CD4-positive, alpha-beta T cell (primary cell): ENCODE results near the gene PRTFDC1. TPM values are rescaled to one million over a fixed set of nuclear protein-coding genes. Genes with fewer than 3 reads are reported as not detected.

Source experiments
- ATAC-seq: fragments of 200-7000 bp; cut with Tn5 transposase; one replicate; pipeline ENCODE4 v1.10.0; 2022; ENCODE audit warnings: mild to moderate bottlenecking; ENCODE audit not compliant: poor library complexity
- CTCF ChIA-PET: fragments of 350-600 bp; sonication (Branson Sonifier 250); formaldehyde crosslinking; loops from one replicate; lab custom pipeline; 2021; ENCODE audit warnings: antibody characterized with exemption, inconsistent platforms; lab: Charles Lee
- POLR2A ChIA-PET: fragments of 350-600 bp; sonication (Branson Sonifier 250); formaldehyde crosslinking; loops from one replicate; lab custom pipeline; 2021; ENCODE audit warnings: antibody characterized with exemption, inconsistent platforms; lab: Charles Lee
- DNase-seq, 14 experiments: peaks; one replicate each; pipeline ENCODE4 v3.0.0-alpha.2; 2013 to 2020; ENCODE audit warnings: mixed read lengths in 2 of 14
- H3K27ac ChIP-seq, 2 donors: one replicate each; pipeline versions ENCODE4 v1.5.1 to v1.7.0; 2013; ENCODE audit warnings: low read length in 2 of 2, low read depth in 1 of 2, mild to moderate bottlenecking in 1 of 2
- H3K27me3 ChIP-seq, 2 experiments: 1 replicate in 1 of 2; 2 replicates in 1 of 2; pipeline versions ENCODE4 v1.6.1 to v1.7.0; 2013; ENCODE audit warnings: low read length in 2 of 2, control low read depth in 1 of 2, mild to moderate bottlenecking in 1 of 2, moderate library complexity in 1 of 2; ENCODE audit not compliant: insufficient read depth in 2 of 2, control insufficient read depth in 1 of 2
- H3K36me3 ChIP-seq: one replicate; pipeline ENCODE4 v1.6.1; 2013; ENCODE audit warnings: low read length, control low read depth; ENCODE audit not compliant: insufficient read depth
- H3K4me1 ChIP-seq: one replicate; pipeline ENCODE4 v1.6.1; 2013; ENCODE audit warnings: low read length, control low read depth; ENCODE audit not compliant: insufficient read depth
- H3K4me3 ChIP-seq: one replicate; pipeline ENCODE4 v1.5.1; 2013; ENCODE audit warnings: mild to moderate bottlenecking, low read length, moderate library complexity
- H3K9me3 ChIP-seq, 2 experiments: 1 replicate in 1 of 2; 2 replicates in 1 of 2; pipeline versions ENCODE4 v1.6.1 to v1.7.0; 2013; ENCODE audit warnings: low read length in 2 of 2, mild to moderate bottlenecking in 2 of 2, control low read depth in 1 of 2, moderate library complexity in 1 of 2; ENCODE audit not compliant: control insufficient read depth in 1 of 2, insufficient read depth in 1 of 2
- H3K27ac Mint-ChIP-seq: one replicate; pipeline ENCODE4 v1.8.0; 2020; ENCODE audit warnings: mixed read lengths
- H3K27me3 Mint-ChIP-seq: one replicate; pipeline ENCODE4 v1.8.0; 2021; ENCODE audit warnings: mixed read lengths
- H3K36me3 Mint-ChIP-seq: one replicate; pipeline ENCODE4 v1.8.0; 2021; ENCODE audit warnings: low read depth, mixed read lengths
- H3K4me1 Mint-ChIP-seq: one replicate; pipeline ENCODE4 v1.8.0; 2021; ENCODE audit warnings: low read depth, mixed read lengths
- H3K4me3 Mint-ChIP-seq: one replicate; pipeline ENCODE4 v1.8.0; 2020; ENCODE audit warnings: mild to moderate bottlenecking, mixed read lengths
- H3K9me3 Mint-ChIP-seq: one replicate; pipeline ENCODE4 v1.8.0; 2020; ENCODE audit warnings: mixed read lengths
- CTCF ChIP-seq: fragments of 200-600 bp; IDR thresholded peaks from one replicate; pipeline ENCODE4 v1.8.0; 2022; ENCODE audit warnings: antibody characterized with exemption, mild to moderate bottlenecking
- intact Hi-C, 2 experiments: fragments of 100-400 bp; cut with DNase I in 1 of 2; cut with micrococcal nuclease in 1 of 2; formaldehyde crosslinking; loops; one replicate each; pipeline versions ENCODE4 v1.15.1 to v1.9.0; 2023 to 2025; cut with DNase I, micrococcal nuclease
- total RNA-seq, 174 experiments: library from RNA in 2 of 174; stranded (reverse) in 2 of 174; gene quantifications; one replicate each; pipeline ENCODE4 v1.2.3 and lab custom pipeline; 2021 to 2026

Gene PRTFDC1
- total RNA-seq, 2 experiments from 2014 or later = 0.52 to 0.67 TPM

- peak overlapping the region; percentile 90 for H3K27ac Mint-ChIP-seq
- no peaks in the 10 kb centered on the region for H3K36me3 ChIP-seq
- intact Hi-C loops = no loop called here
- no peaks in the 10 kb centered on the region for H3K9me3 ChIP-seq
- H3K27me3 Mint-ChIP-seq = no peaks in the 10 kb centered on the region
- peak; percentile 25 for ATAC-seq
- CTCF ChIA-PET = no interaction called here
- peaks cover 39% of the 10 kb centered on the region for H3K4me1 Mint-ChIP-seq
- H3K4me3 ChIP-seq = peak overlapping the region; percentile 26
- peaks cover 41% of the 10 kb centered on the region for H3K4me1 ChIP-seq
- peak in 3 of 14 experiments; percentile 20 to 30 (median 27) for DNase-seq
- H3K27me3 ChIP-seq = no peaks in the 10 kb centered on the region
- no peaks in the 10 kb centered on the region for H3K9me3 Mint-ChIP-seq
- peak overlapping the region in 1 of 2 donors; percentile 74 for H3K27ac ChIP-seq
- H3K36me3 Mint-ChIP-seq = no peaks in the 10 kb centered on the region
- POLR2A ChIA-PET = interaction anchor here (1.0 kb wide), 1 partner anchor 12 kb away, joined by 3 read pairs; no protein-coding TSS in a partner anchor
- peak overlapping the region; percentile 71 for H3K4me3 Mint-ChIP-seq
- TF ChIP-seq CTCF = no peak
Measured at GRCh38 chr10:24894309-24894708, 58.1 kb downstream of the PRTFDC1 start.

GRCh38 chr10:24893127-24893526, 59.3 kb downstream of the PRTFDC1 start:
- ChIA-PET CTCF (no interaction called here), POLR2A (no interaction called here)
- Mint-ChIP-seq H3K36me3 (no peaks in the 10 kb centered on the region), H3K27me3 (no peaks in the 10 kb centered on the region), H3K4me3 (no peak overlapping the region), H3K27ac (no peak overlapping the region), H3K9me3 (no peaks in the 10 kb centered on the region), H3K4me1 (peaks cover 46% of the 10 kb centered on the region)
- DNase-seq (no peak), ATAC-seq (no peak)
- no peak for TF ChIP-seq CTCF
- H3K36me3 ChIP-seq = no peaks in the 10 kb centered on the region
- H3K9me3 ChIP-seq = no peaks in the 10 kb centered on the region
- H3K4me3 ChIP-seq = no peak overlapping the region
- no peaks in the 10 kb centered on the region for H3K27me3 ChIP-seq
- H3K4me1 ChIP-seq = peaks cover 49% of the 10 kb centered on the region
- intact Hi-C loops = no loop called here
- H3K27ac ChIP-seq = no peak overlapping the region

GRCh38 chr10:24891823-24892222, 60.6 kb downstream of the PRTFDC1 start:
- Mint-ChIP-seq H3K4me3 (no peak overlapping the region), H3K27ac (no peak overlapping the region), H3K27me3 (no peaks in the 10 kb centered on the region), H3K9me3 (no peaks in the 10 kb centered on the region), H3K4me1 (peaks cover 47% of the 10 kb centered on the region), H3K36me3 (no peaks in the 10 kb centered on the region)
- no peak for TF ChIP-seq CTCF
- H3K27ac ChIP-seq = no peak overlapping the region
- ChIA-PET POLR2A (interaction anchor here (0.6 kb wide), 1 partner anchor 164 kb away, joined by 4 read pairs; no protein-coding TSS in a partner anchor), CTCF (interaction anchor here (0.6 kb wide), 1 partner anchor 163 kb away, joined by 3 read pairs; no protein-coding TSS in a partner anchor)
- H3K9me3 ChIP-seq = no peaks in the 10 kb centered on the region
- no peaks in the 10 kb centered on the region for H3K36me3 ChIP-seq
- intact Hi-C loops = no loop called here
- ATAC-seq = no peak
- H3K4me1 ChIP-seq = peaks cover 52% of the 10 kb centered on the region
- H3K4me3 ChIP-seq = no peak overlapping the region
- DNase-seq = no peak
- H3K27me3 ChIP-seq = no peaks in the 10 kb centered on the region
